Dermis microvascular lymphatic vessel endothelial cell (primary cell): Measurements from ENCODE around the gene ITPRID2. TPM values are rescaled to one million over a fixed set of nuclear protein-coding genes. Genes with fewer than 3 reads are reported as not detected.

ENCODE experiments used
- DNase-seq, 2 donors: peaks; one replicate each; pipeline versions ENCODE4 v3.0.0 to v3.0.0-alpha.2; 2010; ENCODE audit warnings: low read depth in 2 of 2
- total RNA-seq: library from RNA; depleted of rRNA; stranded (reverse); fragments of >200 nt; gene quantifications from 2 replicates; pipeline ENCODE4 v1.2.1, GENCODE V29; 2014

Gene ITPRID2
- 119 and 141 TPM in 2 replicates for total RNA-seq

DNA sequence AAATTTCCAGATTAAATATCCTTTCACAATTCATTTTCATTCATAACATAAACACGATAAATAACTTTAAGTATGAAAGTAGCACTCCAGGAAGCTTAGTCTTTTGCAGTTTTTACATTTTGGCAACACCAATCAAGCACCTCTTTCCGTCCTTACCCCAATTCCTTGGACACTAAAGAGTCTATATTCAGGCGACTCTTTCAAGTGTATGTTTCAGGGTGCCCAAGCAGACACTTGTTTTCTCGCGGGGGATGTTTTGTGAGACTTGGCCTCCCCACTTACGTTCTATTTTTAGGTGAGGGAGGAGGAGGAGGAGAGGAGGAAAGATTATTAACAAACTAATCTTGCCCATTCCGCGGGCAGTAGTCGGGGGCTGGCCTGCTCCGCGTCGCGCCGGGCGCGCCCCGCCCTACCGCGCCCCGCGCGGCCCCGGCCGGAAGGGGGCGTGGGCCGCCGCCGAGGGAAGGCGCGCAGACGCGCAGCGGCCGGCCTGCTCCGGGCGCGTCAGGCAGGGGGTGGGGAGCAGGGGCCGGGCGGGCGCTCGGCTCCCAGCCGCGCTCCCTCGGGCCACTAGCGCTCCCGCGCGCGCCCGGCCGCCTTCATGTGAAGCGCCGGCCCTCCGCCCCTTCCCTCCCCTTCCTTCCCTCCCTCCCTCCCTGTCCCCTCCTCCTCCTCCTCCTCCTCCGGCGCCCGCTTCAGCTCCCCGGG lies at the start of gene ITPRID2:
ITPRID2 (plus strand) TSS at position 473 of the 708 bp plus-strand sequence. CDS start 337 bp downstream, outside the sequence.
- peak; percentile 67 to 96 for DNase-seq

- DNase-seq = no peak
These were observed 46.8 kb upstream of the ITPRID2 start for GRCh38 chr2:181844551-181845290.

DNA sequence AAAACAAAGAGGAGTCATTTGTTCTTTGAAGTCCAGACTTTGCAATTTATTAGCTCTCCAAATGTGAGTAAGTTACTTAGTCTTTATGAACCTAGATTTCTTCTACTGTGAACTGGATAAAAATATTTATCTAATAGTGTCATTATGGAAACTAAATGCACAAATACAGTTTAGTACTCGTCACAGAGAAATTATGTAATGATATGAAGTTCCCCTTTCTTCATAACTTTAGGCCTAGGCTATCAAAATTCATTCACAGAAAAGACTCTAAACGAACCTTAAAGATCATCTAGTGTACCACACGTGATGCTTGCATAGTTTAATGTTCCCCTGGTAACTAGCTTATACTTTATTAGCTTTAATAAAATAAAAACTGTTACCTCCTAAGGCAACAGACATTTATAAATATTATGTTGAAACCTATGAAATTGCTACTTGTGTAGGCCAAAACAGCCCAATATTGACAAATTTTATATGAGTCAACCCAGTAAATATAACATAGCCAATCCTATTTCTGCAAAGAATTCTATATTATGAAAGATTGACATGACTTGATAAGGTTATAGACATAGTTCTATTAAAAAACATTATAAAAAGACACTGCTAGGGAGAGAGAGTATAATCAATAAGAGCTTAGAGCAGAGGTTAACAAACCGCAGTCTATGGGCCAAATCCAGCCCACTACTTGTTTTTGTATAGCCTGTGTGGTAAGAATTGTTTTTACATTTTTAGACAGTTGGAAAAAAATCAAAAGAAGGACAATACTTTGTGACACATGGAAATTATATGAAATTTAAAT lies 44.9 kb upstream of the ITPRID2 start:
- DNase-seq = no peak

DNA sequence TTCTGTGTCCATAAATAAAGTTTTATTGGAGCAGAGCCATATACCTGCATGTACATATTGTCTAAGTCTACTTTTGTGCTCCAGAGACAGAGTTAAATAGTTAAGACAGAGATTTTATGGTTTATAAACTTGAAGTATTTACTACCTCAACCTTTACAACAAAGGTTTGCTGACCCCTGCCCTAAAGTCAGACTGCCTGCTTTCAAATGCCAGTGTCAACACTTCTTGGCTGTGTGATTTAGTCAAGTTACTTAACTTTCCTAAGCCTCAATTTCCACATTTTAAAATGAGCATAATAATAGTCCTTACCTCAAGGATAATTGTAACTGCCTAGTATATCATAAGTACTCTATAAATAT lies 44.4 kb upstream of the ITPRID2 start:
- DNase-seq = no peak

DNA sequence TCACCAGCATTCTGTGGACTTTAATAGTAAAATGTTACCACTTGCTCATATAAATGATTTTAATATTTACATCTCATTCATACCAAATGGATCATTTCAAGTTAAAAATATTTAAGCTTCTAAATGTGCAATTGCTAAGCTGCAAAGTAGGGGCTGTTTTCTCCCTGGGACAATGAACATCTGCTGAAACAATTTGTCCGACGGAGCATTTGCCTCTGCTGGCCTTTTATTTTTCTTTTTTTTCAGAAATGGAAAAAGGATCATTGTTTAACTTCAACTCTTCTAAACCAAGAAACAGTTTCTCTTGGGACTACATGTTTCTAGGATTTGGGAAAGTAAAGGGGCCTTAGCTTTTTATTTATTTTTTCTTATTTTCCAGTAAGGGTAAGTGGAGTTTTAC lies 43.8 kb upstream of the ITPRID2 start:
- DNase-seq = no peak

DNA sequence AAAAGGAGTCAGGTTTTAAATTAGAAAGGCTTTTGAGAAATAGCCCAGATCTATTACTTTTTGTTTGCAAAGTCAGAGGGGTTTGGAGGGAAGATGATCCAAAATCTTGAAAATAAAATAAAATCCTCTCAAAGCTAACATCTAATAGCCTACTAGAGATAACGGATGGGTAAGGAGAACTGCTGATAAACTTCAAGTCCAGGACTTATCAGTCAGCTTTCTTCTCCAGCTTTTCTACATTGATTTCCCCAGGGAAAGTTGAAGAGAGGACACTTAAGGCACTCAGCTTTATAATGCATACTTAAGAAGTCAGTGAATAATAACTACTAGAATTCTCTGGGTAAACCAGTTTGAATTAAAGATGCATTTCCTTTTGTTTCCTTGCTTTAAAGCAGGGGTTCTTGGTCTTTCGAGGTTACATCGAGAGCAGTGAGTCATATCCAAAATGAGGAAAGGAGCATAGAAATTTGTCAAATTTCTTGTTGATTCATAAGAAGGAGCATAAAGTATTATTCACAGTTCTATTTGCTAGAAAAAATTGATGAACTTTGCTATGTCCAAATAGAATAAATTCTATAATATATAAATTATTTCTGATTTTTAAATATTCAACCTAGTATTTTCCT lies 43.2 kb upstream of the ITPRID2 start:
- DNase-seq = no peak

DNA sequence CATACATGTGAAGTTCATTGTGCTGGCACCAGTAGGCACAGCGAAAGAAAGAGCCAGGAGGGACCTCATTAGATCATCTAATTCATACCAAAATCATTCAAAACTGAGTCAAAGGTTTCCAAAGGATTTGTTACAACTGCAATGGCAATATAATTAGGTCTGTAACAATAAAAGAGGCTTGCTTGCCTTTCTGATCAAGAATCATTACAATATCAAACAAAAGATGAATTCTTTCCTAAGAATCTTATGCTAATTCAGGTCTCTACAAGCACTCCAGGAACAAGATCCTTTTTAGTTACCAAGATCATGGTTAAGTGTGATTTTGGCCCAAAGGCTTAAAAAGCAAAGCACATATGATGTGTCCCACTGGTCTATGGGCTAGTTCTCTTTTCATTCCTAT lies 41.9 kb upstream of the ITPRID2 start:
- DNase-seq = no peak

GRCh38 chr2:181850936-181851560 lies 40.5 kb upstream of the ITPRID2 start:
- no peak for DNase-seq

- DNase-seq = no peak
These were observed 39.8 kb upstream of the ITPRID2 start for GRCh38 chr2:181851726-181852125.

- DNase-seq = no peak
These were observed 37.8 kb upstream of the ITPRID2 start for GRCh38 chr2:181853696-181854095.

GRCh38 chr2:181857483-181857882 lies 34.0 kb upstream of the ITPRID2 start:
- no peak for DNase-seq

GRCh38 chr2:181858600-181858999 lies 32.9 kb upstream of the ITPRID2 start:
- DNase-seq = no peak

DNA sequence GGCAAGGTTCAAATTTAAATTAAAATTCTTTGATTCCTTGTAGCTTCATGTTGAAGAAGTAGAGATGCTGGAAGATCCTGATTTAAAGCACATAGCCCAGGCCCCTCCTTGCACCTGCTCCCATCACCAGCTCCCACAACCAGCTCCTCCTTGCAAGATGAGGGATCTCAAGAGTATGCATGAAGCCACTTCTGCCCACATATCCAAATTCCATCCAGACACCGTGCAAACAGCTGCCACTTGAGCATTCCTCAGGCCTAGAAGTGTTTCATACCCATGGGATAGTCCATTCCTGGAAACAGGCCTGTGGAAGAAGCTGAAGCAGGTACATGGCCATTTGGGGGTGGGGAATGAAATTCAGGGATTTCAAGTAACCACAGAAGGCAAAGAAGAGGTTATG lies 32.4 kb upstream of the ITPRID2 start:
- no peak for DNase-seq

DNA sequence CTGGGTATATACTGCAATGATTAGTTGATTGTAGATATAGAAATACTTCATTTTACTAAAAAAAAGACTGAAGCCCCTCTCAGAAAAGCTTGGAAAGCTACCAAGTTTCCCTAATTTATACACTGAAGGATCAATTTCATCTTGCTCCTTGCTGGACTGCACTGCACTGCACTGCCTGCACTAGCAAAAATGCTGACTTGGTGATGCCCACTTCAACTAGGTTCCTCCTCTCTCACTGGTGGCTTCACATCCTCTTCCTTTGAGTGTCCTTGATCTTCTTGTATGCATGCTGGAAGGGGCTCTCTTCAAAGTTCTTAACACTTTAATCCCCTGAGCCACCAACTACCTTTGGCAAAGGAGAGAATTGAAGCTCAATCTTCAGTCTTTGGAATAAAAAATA lies 31.7 kb upstream of the ITPRID2 start:
- DNase-seq = no peak

- no peak for DNase-seq
These were observed 30.2 kb upstream of the ITPRID2 start for GRCh38 chr2:181861379-181861778.

- DNase-seq = no peak
These were observed 28.8 kb upstream of the ITPRID2 start for GRCh38 chr2:181862583-181863281.

DNA sequence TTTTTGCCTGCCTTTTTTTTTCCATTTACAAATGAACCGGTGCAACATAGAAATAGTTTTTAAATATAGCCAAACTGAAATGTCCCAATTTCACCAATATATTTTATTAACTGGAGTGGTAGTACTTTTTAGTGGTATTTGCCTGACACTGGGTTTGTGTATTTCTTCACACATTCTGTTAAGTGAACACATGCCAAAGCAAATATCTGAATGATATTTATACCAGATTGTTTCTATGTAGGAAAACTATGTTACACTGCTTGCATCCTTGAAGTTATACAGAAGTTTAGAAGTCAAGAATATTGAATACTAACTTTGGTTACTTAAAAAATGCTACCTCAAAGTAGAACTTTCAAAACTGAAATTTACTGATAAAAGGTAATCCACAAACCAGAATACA lies 19.4 kb upstream of the ITPRID2 start:
- no peak for DNase-seq

- DNase-seq = peak in 1 of 2 donors; percentile 65
These were observed 14.9 kb upstream of the ITPRID2 start for GRCh38 chr2:181876614-181877063.

- no peak for DNase-seq
These were observed 14.3 kb upstream of the ITPRID2 start for GRCh38 chr2:181877181-181877664.

DNA sequence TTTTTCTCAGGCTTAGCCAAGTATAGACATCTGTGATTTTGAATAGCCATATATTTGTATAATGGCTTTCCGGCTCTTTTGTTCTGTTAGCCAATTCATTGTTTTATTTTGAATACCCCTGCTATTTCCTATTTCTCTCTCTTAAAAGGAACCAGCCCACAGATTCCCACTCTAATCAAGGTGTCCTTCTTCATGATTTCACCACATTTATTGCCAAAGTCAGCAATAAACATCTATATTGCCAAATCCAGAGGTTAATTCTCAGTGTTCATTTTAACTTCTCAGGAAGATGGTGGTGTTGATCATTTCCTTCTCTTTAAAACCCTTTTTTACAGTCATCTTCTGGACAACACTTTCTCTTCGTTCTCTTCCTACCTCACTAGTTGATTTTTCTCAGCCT lies 13.1 kb upstream of the ITPRID2 start:
- DNase-seq = peak in 1 of 2 donors; percentile 80
